Nephron (organoid): ENCODE data around the gene LCAT.

ENCODE experiments used
- H3K27ac Mint-ChIP-seq, 3 experiments: 2 replicates each; pipeline ENCODE4 v1.8.0; 2020; ENCODE audit warnings: mixed read lengths in 3 of 3, mild to moderate bottlenecking in 2 of 3, moderate library complexity in 1 of 3
- H3K27me3 Mint-ChIP-seq: 2 replicates; pipeline ENCODE4 v1.8.0; 2021; ENCODE audit warnings: low read depth, mild to moderate bottlenecking, moderate library complexity, mixed read lengths
- H3K36me3 Mint-ChIP-seq: 2 replicates; pipeline ENCODE4 v1.8.0; 2020; ENCODE audit warnings: low read depth, mixed read lengths
- H3K4me1 Mint-ChIP-seq: 2 replicates; pipeline ENCODE4 v1.8.0; 2020; ENCODE audit warnings: mixed read lengths
- H3K4me3 Mint-ChIP-seq, 3 experiments: 2 replicates each; pipeline ENCODE4 v1.8.0; 2020; ENCODE audit warnings: mild to moderate bottlenecking in 3 of 3, mixed read lengths in 3 of 3, moderate library complexity in 2 of 3
- H3K9me3 Mint-ChIP-seq: 2 replicates; pipeline ENCODE4 v1.8.0; 2020; ENCODE audit warnings: mixed read lengths
- TF ChIP-seq, protein P1 (sequence below), 3 experiments: fragments of 200-600 bp; sonication (generic); IDR thresholded peaks; one replicate each; pipeline ENCODE4 v1.5.0; 2021; ENCODE audit warnings: antibody characterized with exemption in 3 of 3; ENCODE audit not compliant: unreplicated experiment in 3 of 3

LCAT gene

DNA sequence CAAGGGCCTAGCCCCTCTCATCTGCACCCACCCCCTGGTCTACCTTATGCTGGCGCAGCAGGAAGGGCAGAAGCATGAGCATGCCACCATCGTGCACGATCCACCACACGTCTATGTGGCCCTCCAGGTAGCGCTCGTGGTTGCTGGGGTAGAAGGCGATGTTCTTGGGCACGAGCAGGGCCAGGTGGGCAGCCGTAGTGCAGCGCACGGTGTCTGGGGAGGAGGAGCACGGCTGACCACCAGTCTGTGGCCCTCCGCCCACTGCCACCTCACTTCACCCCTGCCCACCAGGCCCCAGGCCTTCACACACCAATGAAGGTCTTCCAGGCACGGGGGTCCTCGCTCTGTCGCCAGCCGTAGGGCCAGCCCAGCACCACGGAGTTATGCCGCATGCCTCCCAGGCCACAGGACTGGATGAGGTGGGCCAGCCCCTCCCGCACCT, 2.2 kb upstream of the LCAT start:
- Mint-ChIP-seq H3K4me1 (no peaks in the 10 kb centered on the region), H3K27me3 (no peaks in the 10 kb centered on the region), H3K9me3 (no peaks in the 10 kb centered on the region)

GRCh38 chr16:67945392-67945933, 1.5 kb upstream of the LCAT start:
- TF ChIP-seq, protein P1, sequence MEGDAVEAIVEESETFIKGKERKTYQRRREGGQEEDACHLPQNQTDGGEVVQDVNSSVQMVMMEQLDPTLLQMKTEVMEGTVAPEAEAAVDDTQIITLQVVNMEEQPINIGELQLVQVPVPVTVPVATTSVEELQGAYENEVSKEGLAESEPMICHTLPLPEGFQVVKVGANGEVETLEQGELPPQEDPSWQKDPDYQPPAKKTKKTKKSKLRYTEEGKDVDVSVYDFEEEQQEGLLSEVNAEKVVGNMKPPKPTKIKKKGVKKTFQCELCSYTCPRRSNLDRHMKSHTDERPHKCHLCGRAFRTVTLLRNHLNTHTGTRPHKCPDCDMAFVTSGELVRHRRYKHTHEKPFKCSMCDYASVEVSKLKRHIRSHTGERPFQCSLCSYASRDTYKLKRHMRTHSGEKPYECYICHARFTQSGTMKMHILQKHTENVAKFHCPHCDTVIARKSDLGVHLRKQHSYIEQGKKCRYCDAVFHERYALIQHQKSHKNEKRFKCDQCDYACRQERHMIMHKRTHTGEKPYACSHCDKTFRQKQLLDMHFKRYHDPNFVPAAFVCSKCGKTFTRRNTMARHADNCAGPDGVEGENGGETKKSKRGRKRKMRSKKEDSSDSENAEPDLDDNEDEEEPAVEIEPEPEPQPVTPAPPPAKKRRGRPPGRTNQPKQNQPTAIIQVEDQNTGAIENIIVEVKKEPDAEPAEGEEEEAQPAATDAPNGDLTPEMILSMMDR (IDR thresholded peaks at IDR 0.05; ENCODE audit: unreplicated experiment in 3 of 3) = no peak
- Mint-ChIP-seq H3K4me1 (no peaks in the 10 kb centered on the region), H3K27ac (no peak overlapping the region), H3K4me3 (no peak overlapping the region), H3K27me3 (no peaks in the 10 kb centered on the region), H3K36me3 (peaks cover 10% of the 10 kb centered on the region), H3K9me3 (no peaks in the 10 kb centered on the region)

More for the DNA sequence above, 2.2 kb upstream of the LCAT start:
- no peak overlapping the region for H3K4me3 Mint-ChIP-seq
- H3K36me3 Mint-ChIP-seq = peaks cover 10% of the 10 kb centered on the region
- H3K27ac Mint-ChIP-seq = no peak overlapping the region
- TF ChIP-seq, protein P1 (IDR thresholded peaks at IDR 0.05; ENCODE audit: unreplicated experiment in 3 of 3) = no peak

GRCh38 chr16:67944690-67945391, 921 bp upstream of the LCAT start:
- no peaks in the 10 kb centered on the region for H3K27me3 Mint-ChIP-seq
- H3K36me3 Mint-ChIP-seq = peaks cover 10% of the 10 kb centered on the region
- peak overlapping the region in 1 of 3 experiments; percentile 29 for H3K27ac Mint-ChIP-seq
- no peaks in the 10 kb centered on the region for H3K4me1 Mint-ChIP-seq
- H3K9me3 Mint-ChIP-seq = no peaks in the 10 kb centered on the region
- H3K4me3 Mint-ChIP-seq = no peak overlapping the region
- TF ChIP-seq, protein P1 (IDR thresholded peaks at IDR 0.05; ENCODE audit: unreplicated experiment in 3 of 3) = no peak

DNA sequence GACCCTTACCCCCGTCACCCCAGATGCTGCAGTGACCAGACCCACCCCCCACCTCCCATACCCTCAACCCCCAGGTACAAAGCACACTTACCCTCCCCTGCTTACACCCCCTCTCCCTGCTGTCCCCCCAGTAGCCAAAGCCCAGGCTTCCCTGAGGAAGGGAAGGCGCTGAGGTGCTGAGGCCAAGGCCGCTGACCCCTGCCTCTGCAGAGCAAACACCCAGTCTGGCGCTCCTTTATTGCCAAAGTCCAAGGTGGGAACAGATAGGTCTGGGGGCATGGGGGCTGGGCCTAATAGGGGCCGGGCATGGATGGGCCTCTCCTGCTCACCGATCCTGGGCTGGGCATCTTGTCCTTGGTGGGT, 683 bp downstream of the LCAT start:
- Mint-ChIP-seq H3K9me3 (no peaks in the 10 kb centered on the region), H3K4me3 (no peak overlapping the region), H3K36me3 (peaks cover 10% of the 10 kb centered on the region), H3K27me3 (no peaks in the 10 kb centered on the region), H3K27ac (no peak overlapping the region), H3K4me1 (no peaks in the 10 kb centered on the region)
- TF ChIP-seq, protein P1 (IDR thresholded peaks at IDR 0.05; ENCODE audit: unreplicated experiment in 3 of 3) = no peak

DNA sequence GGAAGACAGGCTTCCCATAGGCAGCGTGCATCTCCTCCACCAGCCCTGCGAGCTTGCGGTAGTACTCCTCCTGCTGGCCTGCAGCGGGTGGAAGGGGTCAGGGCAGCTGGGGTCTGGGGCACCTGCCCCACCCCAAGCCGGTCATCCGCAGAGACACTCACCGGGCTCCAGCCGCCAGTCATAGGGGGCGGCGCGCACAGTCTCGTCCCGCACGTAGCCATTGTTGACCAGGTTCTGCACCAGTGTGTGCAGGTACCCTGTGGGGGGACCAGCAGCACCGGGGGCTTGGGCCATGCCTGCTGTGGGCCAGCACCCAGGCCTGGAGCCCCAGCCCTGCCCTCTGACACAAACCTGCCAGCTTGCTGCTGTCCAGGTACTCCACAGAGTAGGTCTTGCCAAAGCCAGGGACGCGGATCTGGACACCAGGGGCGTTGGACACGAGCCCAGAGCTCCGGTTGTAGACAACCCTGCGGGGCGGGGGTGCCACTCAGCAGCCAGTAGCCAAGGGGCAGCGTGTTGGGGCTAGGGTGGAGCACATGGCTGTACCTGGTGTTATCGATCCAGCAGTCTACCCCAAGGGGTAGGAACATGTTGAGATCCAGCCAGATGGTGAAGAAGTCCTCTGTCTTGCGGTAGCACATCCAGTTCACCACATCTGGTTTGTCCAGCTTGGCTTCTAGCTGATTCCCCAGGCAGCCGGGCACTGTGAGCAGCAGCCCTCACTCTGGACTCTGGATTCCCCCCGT, 1.2 kb downstream of the LCAT start:
- no peaks in the 10 kb centered on the region for H3K4me1 Mint-ChIP-seq
- H3K4me3 Mint-ChIP-seq = no peak overlapping the region
- H3K27me3 Mint-ChIP-seq = no peaks in the 10 kb centered on the region
- H3K36me3 Mint-ChIP-seq = peaks cover 10% of the 10 kb centered on the region
- no peaks in the 10 kb centered on the region for H3K9me3 Mint-ChIP-seq
- TF ChIP-seq, protein P1 (IDR thresholded peaks at IDR 0.05; ENCODE audit: unreplicated experiment in 3 of 3) = no peak
- no peak overlapping the region for H3K27ac Mint-ChIP-seq
